ENCODE measurements around the gene KCNQ4. TPM values are rescaled to one million over a fixed set of nuclear protein-coding genes. Genes with fewer than 3 reads are reported as not detected.

Gene KCNQ4
- total RNA-seq, 4 donors from 2014 or later = 0.28 to 1.6 (median 0.83) TPM

GRCh38 chr1:40777224-40777970 is 6.2 kb upstream of the KCNQ4 start:
- ATAC-seq (ENCODE audit: low FRiP score) = no peak
- no peak for TF ChIP-seq CTCF (IDR thresholded peaks at IDR 0.05)

GRCh38 chr1:40780678-40781607 is 2.6 kb upstream of the KCNQ4 start:
- DNase-seq (ENCODE audit: low spot score) (no peak), ATAC-seq (ENCODE audit: low FRiP score) (no peak)
- TF ChIP-seq CTCF (IDR thresholded peaks at IDR 0.05) = no peak

More at GRCh38 chr1:40777224-40777970, 6.2 kb upstream of the KCNQ4 start:
- no peak for DNase-seq (ENCODE audit: low spot score)

- no peak for TF ChIP-seq CTCF (IDR thresholded peaks at IDR 0.05)
- ATAC-seq (ENCODE audit: low FRiP score) = no peak
- DNase-seq (ENCODE audit: low spot score) = no peak
Observed at GRCh38 chr1:40781608-40781971, 2.0 kb upstream of the KCNQ4 start.

GRCh38 chr1:40782371-40782956 is 1.1 kb upstream of the KCNQ4 start:
- no peak for TF ChIP-seq CTCF (IDR thresholded peaks at IDR 0.05)
- ATAC-seq (ENCODE audit: low FRiP score) (no peak), DNase-seq (ENCODE audit: low spot score) (no peak)

GRCh38 chr1:40784141-40784770 is 669 bp downstream of the KCNQ4 start:
- DNase-seq (ENCODE audit: low spot score) (no peak), ATAC-seq (ENCODE audit: low FRiP score) (peak; percentile 52)
- no peak for TF ChIP-seq CTCF (IDR thresholded peaks at IDR 0.05)

- TF ChIP-seq CTCF (IDR thresholded peaks at IDR 0.05) = no peak
Observed at GRCh38 chr1:40784771-40785151, 1.2 kb downstream of the KCNQ4 start.

More at GRCh38 chr1:40784771-40785151, 1.2 kb downstream of the KCNQ4 start:
- DNase-seq (ENCODE audit: low spot score) = no peak
- ATAC-seq (ENCODE audit: low FRiP score) = no peak

Data from omental fat pad (tissue), 4 donors.